ENCODE results near the gene ATG4D.
A peak's percentile ranks its signal among the peaks of the same experiment; 100 is the strongest.

The ATG4D gene

GRCh38 chr19:10510301-10510802, 33.4 kb upstream of the ATG4D start:
- no peak for DNase-seq
- Histone ChIP-seq H3K4me3 (ENCODE audit: low read depth, low read length) (no peak overlapping the region), H3K36me3 (replicated peaks) (no peaks in the 10 kb centered on the region), H3K27me3 (replicated peaks) (no peaks in the 10 kb centered on the region), H3K27ac (no peak overlapping the region)
- TF ChIP-seq CTCF (IDR thresholded peaks at IDR 0.05; ENCODE audit: low read depth, low read length, missing control alignments) = peak; percentile 83
- in situ Hi-C loops (cut with HindIII; ENCODE audit: low pct_ligation_motif_present, low sequenced_read_pairs) = no loop called here

- no peak for TF ChIP-seq CTCF (IDR thresholded peaks at IDR 0.05; ENCODE audit: low read depth, low read length, missing control alignments)
- Histone ChIP-seq H3K27ac (no peak overlapping the region), H3K4me3 (ENCODE audit: low read depth, low read length) (no peak overlapping the region), H3K27me3 (replicated peaks) (no peaks in the 10 kb centered on the region), H3K36me3 (replicated peaks) (no peaks in the 10 kb centered on the region)
- no peak for DNase-seq
- in situ Hi-C loops (cut with HindIII; ENCODE audit: low pct_ligation_motif_present, low sequenced_read_pairs) = no loop called here
Measured at GRCh38 chr19:10513223-10513622, 30.5 kb upstream of the ATG4D start.

- no peak overlapping the region for H3K27ac ChIP-seq
- no peaks in the 10 kb centered on the region for H3K36me3 ChIP-seq (replicated peaks)
- DNase-seq = no peak
- no peak for TF ChIP-seq CTCF (IDR thresholded peaks at IDR 0.05; ENCODE audit: low read depth, low read length, missing control alignments)
- H3K4me3 ChIP-seq (ENCODE audit: low read depth, low read length) = no peak overlapping the region
- in situ Hi-C loops (cut with HindIII; ENCODE audit: low pct_ligation_motif_present, low sequenced_read_pairs) = no loop called here
- peaks cover 4% of the 10 kb centered on the region for H3K27me3 ChIP-seq (replicated peaks)
Measured at GRCh38 chr19:10514211-10515145, 29.2 kb upstream of the ATG4D start.

- Histone ChIP-seq H3K36me3 (replicated peaks) (no peaks in the 10 kb centered on the region), H3K4me3 (ENCODE audit: low read depth, low read length) (no peak overlapping the region), H3K27me3 (replicated peaks) (peaks cover 4% of the 10 kb centered on the region), H3K27ac (no peak overlapping the region)
- no peak for TF ChIP-seq CTCF (IDR thresholded peaks at IDR 0.05; ENCODE audit: low read depth, low read length, missing control alignments)
- in situ Hi-C loops (cut with HindIII; ENCODE audit: low pct_ligation_motif_present, low sequenced_read_pairs) = no loop called here
- no peak for DNase-seq
Measured at GRCh38 chr19:10516064-10516385, 27.7 kb upstream of the ATG4D start.

- peaks cover 4% of the 10 kb centered on the region for H3K27me3 ChIP-seq (replicated peaks)
- H3K36me3 ChIP-seq (replicated peaks) = no peaks in the 10 kb centered on the region
- in situ Hi-C loops (cut with HindIII; ENCODE audit: low pct_ligation_motif_present, low sequenced_read_pairs) = no loop called here
- peak overlapping the region; percentile 49 for H3K4me3 ChIP-seq (ENCODE audit: low read depth, low read length)
- no peak overlapping the region for H3K27ac ChIP-seq
- no peak for TF ChIP-seq CTCF (IDR thresholded peaks at IDR 0.05; ENCODE audit: low read depth, low read length, missing control alignments)
- peak; percentile 3 for DNase-seq
Measured at GRCh38 chr19:10516671-10517286, 26.9 kb upstream of the ATG4D start.
